HepG2 (cell line): ENCODE data around the gene SLC29A1. TPM values are rescaled to one million over a fixed set of nuclear protein-coding genes. Genes with fewer than 3 reads are reported as not detected.

Experiments
- KLF12 ChIP-seq: sonication (generic); formaldehyde crosslinking; IDR thresholded peaks from 2 replicates; pipeline ENCODE4 v1.4.0; 2020; ENCODE audit warnings: missing genetic modification reagents, borderline replicate concordance
- TBX2 ChIP-seq: sonication (generic); formaldehyde crosslinking; IDR thresholded peaks from 2 replicates; pipeline ENCODE4 v1.5.0; 2020; ENCODE audit warnings: missing genetic modification reagents, mild to moderate bottlenecking, borderline replicate concordance
- ZNF274 ChIP-seq: sonication (generic); formaldehyde crosslinking; IDR thresholded peaks from 2 replicates; pipeline ENCODE4 v1.5.1; 2020; ENCODE audit warnings: mild to moderate bottlenecking, missing genetic modification reagents
- polyA plus RNA-seq, 8 experiments: library from polyadenylated mRNA; depleted of rRNA in 3 of 8; stranded (reverse) in 7 of 8; unstranded in 1 of 8; fragments of >200 nt; fragmentation: Illumina TruSeq in 4 of 8; extraction: Trizol in 4 of 8; gene quantifications; 2 replicates each; pipeline versions ENCODE4 v1.2.1 to v1.2.3, GENCODE V29; 2011 to 2016; ENCODE audit warnings: low read depth in 4 of 8, missing spikeins in 1 of 8, mixed read lengths in 1 of 8; ENCODE audit not compliant: insufficient read depth in 1 of 8
- total RNA-seq, 5 experiments: library from RNA; depleted of rRNA; stranded (reverse); fragments of >200 nt; fragmentation: Illumina TruSeq; extraction: Trizol; gene quantifications; 2 replicates each; pipeline ENCODE4 v1.2.3, GENCODE V29; 2016; ENCODE audit warnings: low read depth in 1 of 5
- TF ChIP-seq, protein P1 (sequence below), 2 experiments: sonication (generic) in 1 of 2; formaldehyde crosslinking in 1 of 2; IDR thresholded peaks; 2 replicates each; pipeline versions ENCODE4 v1.5.1 to v1.6.1; 2011 to 2020; ENCODE audit warnings: borderline replicate concordance in 1 of 2, low read depth in 1 of 2, low read length in 1 of 2, mild to moderate bottlenecking in 1 of 2, missing genetic modification reagents in 1 of 2, moderate library complexity in 1 of 2
- TF ChIP-seq, protein P2 (sequence below): sonication (generic); formaldehyde crosslinking; IDR thresholded peaks from 2 replicates; pipeline ENCODE4 v1.9.0; 2021; ENCODE audit warnings: mild to moderate bottlenecking, missing genetic modification reagents
- TF ChIP-seq, protein P3 (sequence below): sonication (generic); formaldehyde crosslinking; IDR thresholded peaks from 2 replicates; pipeline ENCODE4 v1.4.0; 2020; ENCODE audit warnings: missing genetic modification reagents, borderline replicate concordance
- TF ChIP-seq, protein P4 (sequence below): sonication (generic); formaldehyde crosslinking; IDR thresholded peaks from 2 replicates; pipeline ENCODE4 v1.4.0; 2020; ENCODE audit warnings: missing genetic modification reagents, mild to moderate bottlenecking, borderline replicate concordance

SLC29A1 gene
- total and polyA plus RNA-seq, 2 of the 13 experiments (the other 11 are each of a cell fraction or from before 2014, with no cell fraction given), result 43.2 to 106 TPM

GRCh38 chr6:44246663-44247337, 23.4 kb downstream of the SLC29A1 start, which contains the start of gene HSP90AB1 (continued):
- TF ChIP-seq, protein P1, sequence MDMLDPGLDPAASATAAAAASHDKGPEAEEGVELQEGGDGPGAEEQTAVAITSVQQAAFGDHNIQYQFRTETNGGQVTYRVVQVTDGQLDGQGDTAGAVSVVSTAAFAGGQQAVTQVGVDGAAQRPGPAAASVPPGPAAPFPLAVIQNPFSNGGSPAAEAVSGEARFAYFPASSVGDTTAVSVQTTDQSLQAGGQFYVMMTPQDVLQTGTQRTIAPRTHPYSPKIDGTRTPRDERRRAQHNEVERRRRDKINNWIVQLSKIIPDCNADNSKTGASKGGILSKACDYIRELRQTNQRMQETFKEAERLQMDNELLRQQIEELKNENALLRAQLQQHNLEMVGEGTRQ (IDR thresholded peaks at IDR 0.05; ENCODE audit: low read depth, low read length), result no peak
- TF ChIP-seq, protein P1 (CRISPR knock-in tag; IDR thresholded peaks at IDR 0.05; ENCODE audit: borderline replicate concordance), result 0 out of 2 replicates have a peak, but pooled peaks have one; percentile 24
- TF ChIP-seq KLF12, result peak; percentile 79; the same call in 1 of the 2 replicates
- no peak for TF ChIP-seq ZNF274 (CRISPR knock-in tag)
- TF ChIP-seq, protein P2, sequence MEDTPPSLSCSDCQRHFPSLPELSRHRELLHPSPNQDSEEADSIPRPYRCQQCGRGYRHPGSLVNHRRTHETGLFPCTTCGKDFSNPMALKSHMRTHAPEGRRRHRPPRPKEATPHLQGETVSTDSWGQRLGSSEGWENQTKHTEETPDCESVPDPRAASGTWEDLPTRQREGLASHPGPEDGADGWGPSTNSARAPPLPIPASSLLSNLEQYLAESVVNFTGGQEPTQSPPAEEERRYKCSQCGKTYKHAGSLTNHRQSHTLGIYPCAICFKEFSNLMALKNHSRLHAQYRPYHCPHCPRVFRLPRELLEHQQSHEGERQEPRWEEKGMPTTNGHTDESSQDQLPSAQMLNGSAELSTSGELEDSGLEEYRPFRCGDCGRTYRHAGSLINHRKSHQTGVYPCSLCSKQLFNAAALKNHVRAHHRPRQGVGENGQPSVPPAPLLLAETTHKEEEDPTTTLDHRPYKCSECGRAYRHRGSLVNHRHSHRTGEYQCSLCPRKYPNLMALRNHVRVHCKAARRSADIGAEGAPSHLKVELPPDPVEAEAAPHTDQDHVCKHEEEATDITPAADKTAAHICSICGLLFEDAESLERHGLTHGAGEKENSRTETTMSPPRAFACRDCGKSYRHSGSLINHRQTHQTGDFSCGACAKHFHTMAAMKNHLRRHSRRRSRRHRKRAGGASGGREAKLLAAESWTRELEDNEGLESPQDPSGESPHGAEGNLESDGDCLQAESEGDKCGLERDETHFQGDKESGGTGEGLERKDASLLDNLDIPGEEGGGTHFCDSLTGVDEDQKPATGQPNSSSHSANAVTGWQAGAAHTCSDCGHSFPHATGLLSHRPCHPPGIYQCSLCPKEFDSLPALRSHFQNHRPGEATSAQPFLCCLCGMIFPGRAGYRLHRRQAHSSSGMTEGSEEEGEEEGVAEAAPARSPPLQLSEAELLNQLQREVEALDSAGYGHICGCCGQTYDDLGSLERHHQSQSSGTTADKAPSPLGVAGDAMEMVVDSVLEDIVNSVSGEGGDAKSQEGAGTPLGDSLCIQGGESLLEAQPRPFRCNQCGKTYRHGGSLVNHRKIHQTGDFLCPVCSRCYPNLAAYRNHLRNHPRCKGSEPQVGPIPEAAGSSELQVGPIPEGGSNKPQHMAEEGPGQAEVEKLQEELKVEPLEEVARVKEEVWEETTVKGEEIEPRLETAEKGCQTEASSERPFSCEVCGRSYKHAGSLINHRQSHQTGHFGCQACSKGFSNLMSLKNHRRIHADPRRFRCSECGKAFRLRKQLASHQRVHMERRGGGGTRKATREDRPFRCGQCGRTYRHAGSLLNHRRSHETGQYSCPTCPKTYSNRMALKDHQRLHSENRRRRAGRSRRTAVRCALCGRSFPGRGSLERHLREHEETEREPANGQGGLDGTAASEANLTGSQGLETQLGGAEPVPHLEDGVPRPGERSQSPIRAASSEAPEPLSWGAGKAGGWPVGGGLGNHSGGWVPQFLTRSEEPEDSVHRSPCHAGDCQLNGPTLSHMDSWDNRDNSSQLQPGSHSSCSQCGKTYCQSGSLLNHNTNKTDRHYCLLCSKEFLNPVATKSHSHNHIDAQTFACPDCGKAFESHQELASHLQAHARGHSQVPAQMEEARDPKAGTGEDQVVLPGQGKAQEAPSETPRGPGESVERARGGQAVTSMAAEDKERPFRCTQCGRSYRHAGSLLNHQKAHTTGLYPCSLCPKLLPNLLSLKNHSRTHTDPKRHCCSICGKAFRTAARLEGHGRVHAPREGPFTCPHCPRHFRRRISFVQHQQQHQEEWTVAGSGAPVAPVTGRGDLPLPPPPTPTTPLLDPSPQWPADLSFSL (CRISPR knock-in tag), result 0 out of 2 replicates have a peak, but pooled peaks have one; percentile 8
- peak; percentile 51 for TF ChIP-seq TBX2 (CRISPR knock-in tag)
- TF ChIP-seq, protein P3, sequence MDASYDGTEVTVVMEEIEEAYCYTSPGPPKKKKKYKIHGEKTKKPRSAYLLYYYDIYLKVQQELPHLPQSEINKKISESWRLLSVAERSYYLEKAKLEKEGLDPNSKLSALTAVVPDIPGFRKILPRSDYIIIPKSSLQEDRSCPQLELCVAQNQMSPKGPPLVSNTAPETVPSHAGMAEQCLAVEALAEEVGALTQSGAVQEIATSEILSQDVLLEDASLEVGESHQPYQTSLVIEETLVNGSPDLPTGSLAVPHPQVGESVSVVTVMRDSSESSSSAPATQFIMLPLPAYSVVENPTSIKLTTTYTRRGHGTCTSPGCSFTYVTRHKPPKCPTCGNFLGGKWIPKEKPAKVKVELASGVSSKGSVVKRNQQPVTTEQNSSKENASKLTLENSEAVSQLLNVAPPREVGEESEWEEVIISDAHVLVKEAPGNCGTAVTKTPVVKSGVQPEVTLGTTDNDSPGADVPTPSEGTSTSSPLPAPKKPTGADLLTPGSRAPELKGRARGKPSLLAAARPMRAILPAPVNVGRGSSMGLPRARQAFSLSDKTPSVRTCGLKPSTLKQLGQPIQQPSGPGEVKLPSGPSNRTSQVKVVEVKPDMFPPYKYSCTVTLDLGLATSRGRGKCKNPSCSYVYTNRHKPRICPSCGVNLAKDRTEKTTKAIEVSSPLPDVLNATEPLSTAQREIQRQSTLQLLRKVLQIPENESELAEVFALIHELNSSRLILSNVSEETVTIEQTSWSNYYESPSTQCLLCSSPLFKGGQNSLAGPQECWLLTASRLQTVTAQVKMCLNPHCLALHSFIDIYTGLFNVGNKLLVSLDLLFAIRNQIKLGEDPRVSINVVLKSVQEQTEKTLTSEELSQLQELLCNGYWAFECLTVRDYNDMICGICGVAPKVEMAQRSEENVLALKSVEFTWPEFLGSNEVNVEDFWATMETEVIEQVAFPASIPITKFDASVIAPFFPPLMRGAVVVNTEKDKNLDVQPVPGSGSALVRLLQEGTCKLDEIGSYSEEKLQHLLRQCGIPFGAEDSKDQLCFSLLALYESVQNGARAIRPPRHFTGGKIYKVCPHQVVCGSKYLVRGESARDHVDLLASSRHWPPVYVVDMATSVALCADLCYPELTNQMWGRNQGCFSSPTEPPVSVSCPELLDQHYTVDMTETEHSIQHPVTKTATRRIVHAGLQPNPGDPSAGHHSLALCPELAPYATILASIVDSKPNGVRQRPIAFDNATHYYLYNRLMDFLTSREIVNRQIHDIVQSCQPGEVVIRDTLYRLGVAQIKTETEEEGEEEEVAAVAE (CRISPR knock-in tag), result no peak
- TF ChIP-seq, protein P4, sequence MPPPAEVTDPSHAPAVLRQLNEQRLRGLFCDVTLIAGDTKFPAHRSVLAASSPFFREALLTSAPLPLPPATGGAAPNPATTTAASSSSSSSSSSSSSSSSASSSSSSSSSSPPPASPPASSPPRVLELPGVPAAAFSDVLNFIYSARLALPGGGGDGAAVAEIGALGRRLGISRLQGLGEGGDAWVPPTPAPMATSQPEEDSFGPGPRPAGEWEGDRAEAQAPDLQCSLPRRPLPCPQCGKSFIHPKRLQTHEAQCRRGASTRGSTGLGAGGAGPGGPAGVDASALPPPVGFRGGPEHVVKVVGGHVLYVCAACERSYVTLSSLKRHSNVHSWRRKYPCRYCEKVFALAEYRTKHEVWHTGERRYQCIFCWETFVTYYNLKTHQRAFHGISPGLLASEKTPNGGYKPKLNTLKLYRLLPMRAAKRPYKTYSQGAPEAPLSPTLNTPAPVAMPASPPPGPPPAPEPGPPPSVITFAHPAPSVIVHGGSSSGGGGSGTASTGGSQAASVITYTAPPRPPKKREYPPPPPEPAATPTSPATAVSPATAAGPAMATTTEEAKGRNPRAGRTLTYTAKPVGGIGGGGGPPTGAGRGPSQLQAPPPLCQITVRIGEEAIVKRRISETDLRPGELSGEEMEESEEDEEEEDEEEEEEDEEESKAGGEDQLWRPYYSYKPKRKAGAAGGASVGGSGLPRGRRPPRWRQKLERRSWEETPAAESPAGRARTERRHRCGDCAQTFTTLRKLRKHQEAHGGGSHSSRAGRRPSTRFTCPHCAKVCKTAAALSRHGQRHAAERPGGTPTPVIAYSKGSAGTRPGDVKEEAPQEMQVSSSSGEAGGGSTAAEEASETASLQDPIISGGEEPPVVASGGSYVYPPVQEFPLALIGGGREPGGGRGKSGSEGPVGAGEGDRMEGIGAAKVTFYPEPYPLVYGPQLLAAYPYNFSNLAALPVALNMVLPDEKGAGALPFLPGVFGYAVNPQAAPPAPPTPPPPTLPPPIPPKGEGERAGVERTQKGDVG, result no peak
